ENCODE results near the gene TRPC6.

TRPC6 gene

GRCh38 chr11:101448881-101449442 lies 134.8 kb downstream of the TRPC6 start:
- no peak for DNase-seq (ENCODE audit: low read depth)
- H3K4me3 ChIP-seq (ENCODE audit: low read depth, low read length): no peak overlapping the region
- TF ChIP-seq CTCF (IDR thresholded peaks at IDR 0.05; ENCODE audit: control insufficient read depth, extremely low read depth, insufficient read depth): no peak

- no peak for TF ChIP-seq CTCF (IDR thresholded peaks at IDR 0.05; ENCODE audit: control insufficient read depth, extremely low read depth, insufficient read depth)
- no peak overlapping the region for H3K4me3 ChIP-seq (ENCODE audit: low read depth, low read length)
These were observed 137.1 kb downstream of the TRPC6 start for GRCh38 chr11:101446726-101447125.

GRCh38 chr11:101446238-101446637 lies 137.6 kb downstream of the TRPC6 start:
- no peak for DNase-seq (ENCODE audit: low read depth)
- H3K4me3 ChIP-seq (ENCODE audit: low read depth, low read length): no peak overlapping the region
- no peak for TF ChIP-seq CTCF (IDR thresholded peaks at IDR 0.05; ENCODE audit: control insufficient read depth, extremely low read depth, insufficient read depth)

More at GRCh38 chr11:101446726-101447125, 137.1 kb downstream of the TRPC6 start:
- DNase-seq (ENCODE audit: low read depth): no peak

GRCh38 chr11:101445761-101446160 lies 138.0 kb downstream of the TRPC6 start:
- no peak for DNase-seq (ENCODE audit: low read depth)
- TF ChIP-seq CTCF (IDR thresholded peaks at IDR 0.05; ENCODE audit: control insufficient read depth, extremely low read depth, insufficient read depth): no peak
- no peak overlapping the region for H3K4me3 ChIP-seq (ENCODE audit: low read depth, low read length)

- no peak for DNase-seq (ENCODE audit: low read depth)
- TF ChIP-seq CTCF (IDR thresholded peaks at IDR 0.05; ENCODE audit: control insufficient read depth, extremely low read depth, insufficient read depth): no peak
- no peak overlapping the region for H3K4me3 ChIP-seq (ENCODE audit: low read depth, low read length)
These were observed 139.0 kb downstream of the TRPC6 start for GRCh38 chr11:101444851-101445250.

GRCh38 chr11:101444164-101444563 lies 139.6 kb downstream of the TRPC6 start:
- no peak for DNase-seq (ENCODE audit: low read depth)
- no peak overlapping the region for H3K4me3 ChIP-seq (ENCODE audit: low read depth, low read length)
- no peak for TF ChIP-seq CTCF (IDR thresholded peaks at IDR 0.05; ENCODE audit: control insufficient read depth, extremely low read depth, insufficient read depth)

GRCh38 chr11:101442936-101443521 lies 140.8 kb downstream of the TRPC6 start:
- DNase-seq (ENCODE audit: low read depth): no peak
- H3K4me3 ChIP-seq (ENCODE audit: low read depth, low read length): no peak overlapping the region
- no peak for TF ChIP-seq CTCF (IDR thresholded peaks at IDR 0.05; ENCODE audit: control insufficient read depth, extremely low read depth, insufficient read depth)
